Gastroesophageal sphincter (tissue), 3 donors: ENCODE results near the gene NUP153.

Source experiments
- CTCF ChIP-seq, 4 experiments: fragments of 200-600 bp in 2 of 4; fragments of 450-650 bp in 2 of 4; sonication (generic) in 1 of 4; IDR thresholded peaks; one replicate each; pipeline ENCODE4 v1.5.1; 2017 to 2019; ENCODE audit warnings: antibody characterized with exemption in 4 of 4, mild to moderate bottlenecking in 2 of 4, moderate library complexity in 2 of 4
- POLR2AphosphoS5 ChIP-seq: sonication (generic); formaldehyde crosslinking; IDR thresholded peaks from one replicate; pipeline ENCODE4 v1.6.1; 2017; ENCODE audit warnings: antibody characterized with exemption

DNA sequence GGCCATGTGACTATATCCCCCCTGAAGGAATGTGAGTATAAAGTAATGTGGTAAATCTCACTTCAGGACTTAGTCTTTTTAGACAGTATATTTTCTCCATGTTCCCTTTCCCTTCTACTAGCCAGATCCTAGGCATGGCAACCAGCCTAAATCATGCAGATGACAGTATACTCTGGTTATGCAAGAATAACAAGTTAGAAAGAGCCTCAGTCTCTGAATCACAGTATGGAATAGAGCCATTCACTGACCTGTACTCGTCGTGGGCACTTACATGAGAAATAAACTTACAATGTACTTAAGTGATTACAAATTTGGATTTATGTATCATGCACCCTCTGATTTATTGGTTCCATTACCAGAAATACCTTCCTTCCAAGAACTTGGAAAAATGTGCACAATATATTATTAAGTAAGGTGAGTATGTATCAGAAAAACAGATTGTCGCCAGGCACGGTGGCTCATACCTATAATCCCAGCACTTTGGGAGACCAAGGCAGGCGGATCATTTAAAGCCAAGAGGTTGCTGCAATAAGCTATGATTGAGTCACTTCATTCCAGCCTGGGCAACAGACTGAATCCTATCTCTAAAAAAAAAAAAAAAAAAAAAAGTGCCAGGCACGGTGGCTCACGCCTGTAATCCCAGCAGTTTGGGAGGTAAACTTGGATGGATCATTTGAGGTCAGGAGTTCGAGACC is 131.7 kb downstream of the NUP153 start:
- TF ChIP-seq POLR2AphosphoS5 (peak; percentile 33), CTCF (IDR thresholded peaks at IDR 0.05) (no peak)
